Measurements from ENCODE around the gene ST3GAL3. TPM values are rescaled to one million over a fixed set of nuclear protein-coding genes. Genes with fewer than 3 reads are reported as not detected.

The ST3GAL3 gene
- total RNA-seq = 23.2 and 30.4 TPM in 2 replicates

DNA sequence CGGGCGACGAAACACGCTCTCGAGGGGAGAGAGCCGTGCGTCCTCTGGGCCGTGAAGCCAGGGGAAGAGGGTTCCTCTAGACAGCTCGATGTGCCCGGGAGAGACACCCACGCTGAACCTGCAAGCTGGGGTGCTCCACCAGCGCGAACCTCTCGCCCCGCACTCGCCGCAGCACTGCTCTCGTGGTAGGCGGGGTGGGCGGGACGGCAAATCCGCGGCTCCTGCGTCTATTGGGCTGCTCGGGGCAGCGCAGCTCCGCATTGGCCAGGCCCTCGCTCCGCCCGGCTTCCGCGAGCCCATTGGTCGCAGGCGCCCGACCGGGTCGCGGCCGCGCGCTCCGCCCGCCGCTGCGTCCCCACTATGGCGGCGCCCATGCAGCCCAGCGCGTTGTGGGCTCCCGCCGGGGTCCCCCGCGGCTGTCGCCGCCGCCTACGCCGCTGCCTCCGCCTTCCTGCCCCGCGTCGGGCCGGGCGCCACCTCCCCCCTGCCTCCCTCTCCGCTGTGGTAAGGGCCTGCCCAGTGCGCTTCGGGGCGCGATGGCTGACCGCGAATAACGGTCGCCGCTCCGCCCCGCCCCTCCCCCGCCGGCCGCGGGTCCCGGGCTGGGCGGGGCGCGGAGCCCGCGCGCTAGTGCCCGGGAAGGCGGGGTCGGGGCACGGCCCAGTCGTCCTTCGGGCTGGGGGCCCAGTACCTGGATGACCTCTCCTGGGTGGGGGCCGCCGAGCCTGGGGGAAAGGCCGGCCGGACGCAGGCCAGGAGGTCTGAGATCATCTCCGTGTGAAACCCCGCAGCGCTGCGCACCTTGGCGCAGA is at the start of gene ST3GAL3:
Gene ST3GAL3, plus strand, starts transcription at position 347 of the 812 bp plus-strand sequence. CDS start 28,727 bp downstream, outside the sequence.

DNA sequence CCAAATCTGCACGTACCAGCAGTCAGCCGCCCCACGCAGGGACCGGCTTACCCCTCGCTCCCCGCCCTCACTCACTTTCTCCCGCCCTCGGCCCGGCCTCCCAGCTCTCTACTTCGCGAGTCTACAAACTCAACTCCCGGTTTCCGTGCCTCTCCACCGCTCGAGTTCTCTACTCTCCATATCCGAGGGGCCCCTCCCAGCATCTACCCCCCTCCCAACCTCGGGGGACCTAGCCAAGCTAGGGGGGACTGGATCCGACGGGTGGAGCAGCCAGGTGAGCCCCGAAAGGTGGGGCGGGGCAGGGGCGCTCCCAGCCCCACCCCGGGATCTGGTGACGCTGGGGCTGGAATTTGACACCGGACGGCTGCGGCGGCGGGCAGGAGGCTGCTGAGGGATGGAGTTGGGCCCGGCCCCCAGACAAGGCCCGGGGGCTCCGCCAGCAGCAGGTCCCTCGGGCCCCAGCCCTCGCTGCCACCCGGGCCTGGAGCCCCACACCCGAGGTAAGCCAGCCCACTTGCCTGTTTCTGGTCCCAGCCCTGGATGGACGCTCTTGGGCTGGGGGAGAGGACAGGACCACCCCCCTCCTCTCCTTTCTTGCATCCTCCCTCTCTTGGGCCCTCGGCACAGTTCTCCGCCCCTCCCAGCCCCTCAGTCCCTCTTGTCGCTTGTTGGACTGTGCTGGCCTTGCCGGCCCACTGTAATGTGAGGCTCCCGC is 226.2 kb downstream of the ST3GAL3 start, which contains the start of gene ARTN:
Gene ARTN, plus strand, starts transcription at position 416 of the 715 bp plus-strand sequence. CDS start 1,856 bp downstream, outside the sequence.

DNA sequence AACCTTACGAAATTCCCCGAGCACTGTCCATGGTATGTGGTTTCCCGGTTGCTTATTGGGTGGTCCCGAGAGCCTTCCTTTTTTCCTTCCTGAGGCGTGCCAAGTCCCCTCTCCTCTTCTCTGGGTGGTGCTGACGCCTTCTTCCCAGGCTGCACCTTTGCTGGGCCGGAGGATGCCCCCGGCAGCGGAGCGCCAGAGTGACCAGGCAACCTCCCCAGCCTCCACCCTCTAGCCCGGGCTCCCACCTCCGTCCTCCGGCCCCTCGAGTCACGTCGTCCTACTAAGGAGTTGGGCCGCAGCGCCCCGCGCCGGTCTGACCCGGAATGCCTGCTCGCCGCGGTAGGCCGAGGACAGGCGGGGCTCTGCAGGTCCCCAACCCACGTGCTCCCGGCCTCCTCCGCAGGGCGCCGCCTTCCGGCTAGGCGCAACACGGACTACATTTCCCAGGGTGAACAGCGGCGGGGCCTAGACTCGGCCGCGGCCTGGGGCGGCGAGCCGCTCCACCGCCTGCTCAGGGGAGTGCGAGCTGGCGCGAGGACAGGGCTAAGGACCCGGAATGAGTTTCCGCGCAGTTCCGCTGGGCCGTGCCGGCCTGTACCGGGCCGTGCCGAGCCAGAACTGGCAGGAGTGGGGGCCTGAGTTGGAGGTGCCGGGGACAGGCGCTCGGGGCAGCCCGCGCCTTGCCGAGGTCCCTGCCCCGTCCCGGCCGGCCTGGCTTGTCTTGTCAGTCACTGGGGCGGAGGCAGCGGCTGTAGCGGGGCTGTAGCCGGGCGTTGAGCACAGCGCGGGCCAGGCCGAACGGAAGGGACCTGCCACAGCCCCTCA is 239.1 kb downstream of the ST3GAL3 start, which contains the start of gene IPO13:
Gene IPO13, plus strand, starts transcription at position 715 of the 825 bp plus-strand sequence. CDS start 651 bp downstream, outside the sequence.

GRCh38 chr1:43969746-43970466 is 262.6 kb downstream of the ST3GAL3 start, which contains the start of gene DPH2:
DPH2 (plus strand) TSS chr1:43970010; CDS start chr1:43970176, 166 bp downstream.

DNA sequence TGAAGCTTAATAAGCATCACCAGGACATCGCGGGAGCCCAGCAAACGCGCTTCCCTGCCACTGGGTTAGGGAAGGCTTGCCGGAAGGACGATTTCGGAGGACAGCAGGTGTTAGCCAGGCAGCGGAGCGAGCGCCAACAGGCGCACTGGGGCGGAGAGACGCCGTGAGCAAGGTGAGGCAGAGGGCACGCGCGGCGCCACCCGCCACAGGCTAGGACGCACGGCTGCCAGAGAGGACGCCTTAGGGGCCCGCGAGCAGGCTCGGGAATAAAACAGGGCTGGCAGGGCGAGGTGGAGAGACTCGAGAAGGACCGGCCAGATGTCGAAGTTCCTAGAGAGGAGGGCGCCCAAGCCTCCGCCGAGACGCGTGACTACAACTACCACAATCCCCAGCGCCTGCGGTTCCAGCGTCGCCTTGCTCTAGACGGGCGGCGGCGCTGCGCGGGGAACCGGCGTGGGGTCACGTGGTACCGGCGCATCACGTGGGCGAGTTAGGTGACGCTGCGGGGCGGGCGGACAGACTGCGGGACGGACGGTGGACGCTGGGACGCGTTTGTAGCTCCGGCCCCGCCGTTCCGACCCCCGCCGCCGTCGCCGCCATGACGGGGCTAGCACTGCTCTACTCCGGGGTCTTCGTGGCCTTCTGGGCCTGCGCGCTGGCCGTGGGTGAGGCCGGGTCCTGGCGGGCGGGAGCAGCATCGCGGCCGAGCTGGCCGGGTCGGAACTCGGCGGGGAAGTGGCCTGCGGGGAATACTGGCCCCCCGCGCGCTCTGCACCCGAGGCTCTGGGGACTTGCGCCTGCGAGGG is 267.3 kb downstream of the ST3GAL3 start, which contains the start of gene ATP6V0B:
Gene ATP6V0B, plus strand, starts transcription at position 518 of the 806 bp plus-strand sequence. Its CDS starts 81 bp downstream, at position 599.

DNA sequence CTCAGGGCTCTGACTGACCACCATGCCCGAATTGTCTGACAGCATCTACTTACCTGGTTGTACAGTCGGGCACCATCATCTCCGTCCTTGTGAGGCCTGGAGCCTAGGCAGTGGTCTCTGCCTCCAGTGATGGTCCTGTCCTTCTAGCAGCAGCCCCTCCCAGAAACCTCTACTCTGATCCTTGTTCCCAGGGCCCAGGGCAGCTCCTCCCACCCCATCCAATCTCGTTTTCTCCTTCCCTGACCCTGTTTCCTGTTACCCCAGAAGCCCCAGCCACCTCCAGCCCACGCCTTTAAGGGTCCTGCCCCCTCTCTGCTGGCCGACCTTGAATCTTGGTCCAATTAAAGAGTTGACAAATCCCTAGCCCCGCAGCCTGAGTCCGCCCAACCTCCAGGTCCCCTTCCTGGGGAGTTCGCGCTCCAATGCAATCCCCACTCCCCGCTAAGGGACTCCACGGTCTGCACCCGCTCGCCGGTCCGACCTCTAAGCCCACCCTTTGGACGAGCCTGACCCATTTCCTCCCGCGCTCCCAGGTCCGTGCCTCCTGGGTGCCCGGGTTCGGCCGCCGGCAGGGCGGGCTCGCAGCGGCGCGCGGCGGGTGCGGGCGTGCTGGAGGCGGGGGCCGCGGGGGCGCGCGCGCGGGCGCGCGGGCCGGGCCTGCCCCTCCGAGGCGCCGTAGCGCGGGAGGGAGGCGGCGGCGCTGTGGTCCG is 271.4 kb downstream of the ST3GAL3 start, which contains the start of gene B4GALT2:
Gene B4GALT2, plus strand, starts transcription at position 660 of the 710 bp plus-strand sequence. CDS start 1,951 bp downstream, outside the sequence.

Small RNA genes within 50 kb of the gene (small RNA-seq; reads per million reads assigned to genes)
- gene AL451062.2 (ENCODE audit: low replicate concordance) (not detected), gene RF00026 (ENCODE audit: low replicate concordance) (not detected)

Other genes with a start within 250 kb of the ST3GAL3 start
- gene PTPRF, start 176.7 kb upstream of the ST3GAL3 start, total RNA-seq = 125 and 132 TPM in 2 replicates
- 41.9 and 61.3 TPM in 2 replicates for gene KDM4A, start 57.4 kb upstream of the ST3GAL3 start, total RNA-seq
- 0.14 TPM in 1 of 2 replicates, not detected in the other for gene ARTN, start 226.3 kb downstream of the ST3GAL3 start, total RNA-seq
- 21.0 and 28.9 TPM in 2 replicates for gene IPO13, start 239.4 kb downstream of the ST3GAL3 start, total RNA-seq